Activated CD4-positive, alpha-beta T cell treated with anti-CD3 and anti-CD28 coated beads for 48 hours (primary cell): Measurements from ENCODE around the gene GAK.
A peak's percentile ranks its signal among the peaks of the same experiment; 100 is the strongest.

ENCODE experiments used
- DNase-seq: peaks from one replicate; pipeline ENCODE4 v3.0.0-alpha.2; 2020

The GAK gene

GRCh38 chr4:845836-846251 is 86.3 kb downstream of the GAK start:
- DNase-seq = no peak

GRCh38 chr4:845233-845835 is 86.8 kb downstream of the GAK start:
- DNase-seq = no peak

GRCh38 chr4:844752-845232 is 87.3 kb downstream of the GAK start:
- DNase-seq = no peak

- DNase-seq = no peak
These were observed 92.3 kb downstream of the GAK start for GRCh38 chr4:839675-840443.

GRCh38 chr4:837772-838171 is 94.3 kb downstream of the GAK start:
- no peak for DNase-seq

GRCh38 chr4:836750-837301 is 95.3 kb downstream of the GAK start:
- no peak for DNase-seq

- DNase-seq = no peak
These were observed 96.1 kb downstream of the GAK start for GRCh38 chr4:836003-836511.

- DNase-seq = no peak
These were observed 96.7 kb downstream of the GAK start for GRCh38 chr4:835148-836002.

GRCh38 chr4:834368-835147 is 97.6 kb downstream of the GAK start:
- no peak for DNase-seq

- no peak for DNase-seq
These were observed 98.3 kb downstream of the GAK start for GRCh38 chr4:833731-834367.

- peak; percentile 28 for DNase-seq
These were observed 99.0 kb downstream of the GAK start for GRCh38 chr4:833156-833555.

- no peak for DNase-seq
These were observed 99.6 kb downstream of the GAK start for GRCh38 chr4:832536-832935.

- DNase-seq = no peak
These were observed 100.0 kb downstream of the GAK start for GRCh38 chr4:832108-832507.

- DNase-seq = no peak
These were observed 100.7 kb downstream of the GAK start for GRCh38 chr4:831483-831805.

- no peak for DNase-seq
These were observed 101.3 kb downstream of the GAK start for GRCh38 chr4:830601-831482.

GRCh38 chr4:829761-830600 is 102.1 kb downstream of the GAK start:
- DNase-seq = no peak

- DNase-seq = no peak
These were observed 102.8 kb downstream of the GAK start for GRCh38 chr4:829291-829690.

GRCh38 chr4:828641-829271 is 103.4 kb downstream of the GAK start:
- no peak for DNase-seq
